Lung (tissue), 12 donors: Measurements from ENCODE around the gene LRRC8D. TPM values are rescaled to one million over a fixed set of nuclear protein-coding genes. Genes with fewer than 3 reads are reported as not detected.

ENCODE experiments used
- ATAC-seq: fragments of 200-7000 bp; cut with Tn5 transposase; one replicate; pipeline ENCODE4 v1.9.1; 2020; ENCODE audit warnings: moderate number of reproducible peaks; ENCODE audit not compliant: insufficient read depth, low FRiP score
- DNase-seq, 3 donors: peaks; one replicate each; pipeline ENCODE4 v3.0.0-alpha.2; 2013 to 2017
- H3K27ac ChIP-seq, 2 donors: one replicate each; pipeline ENCODE4 v1.5.1; 2013; ENCODE audit warnings: mild to moderate bottlenecking in 2 of 2, moderate library complexity in 2 of 2, control low read depth in 1 of 2, inconsistent platforms in 1 of 2, low read depth in 1 of 2, low read length in 1 of 2
- H3K27me3 ChIP-seq, 3 donors: one replicate each; pipeline ENCODE4 v1.5.1; 2013; ENCODE audit warnings: low read length in 2 of 3; ENCODE audit not compliant: control insufficient read depth in 3 of 3, insufficient read depth in 3 of 3
- H3K36me3 ChIP-seq, 4 donors: one replicate each; pipeline ENCODE4 v1.5.1; 2013; ENCODE audit warnings: low read length in 4 of 4, mild to moderate bottlenecking in 1 of 4, moderate library complexity in 1 of 4; ENCODE audit not compliant: control insufficient read depth in 4 of 4, insufficient read depth in 4 of 4
- H3K4me1 ChIP-seq, 5 donors: one replicate each; pipeline ENCODE4 v1.5.1; 2013; ENCODE audit warnings: low read length in 5 of 5, mild to moderate bottlenecking in 2 of 5, moderate library complexity in 1 of 5; ENCODE audit not compliant: control insufficient read depth in 5 of 5, insufficient read depth in 5 of 5
- H3K4me3 ChIP-seq: one replicate; pipeline ENCODE4 v1.5.1; 2013; ENCODE audit warnings: mild to moderate bottlenecking, control low read depth, moderate library complexity
- H3K9ac ChIP-seq, 2 donors: one replicate each; pipeline ENCODE4 v1.5.1; 2013; ENCODE audit warnings: low read length in 2 of 2, control low read depth in 1 of 2; ENCODE audit not compliant: insufficient read depth in 1 of 2
- H3K9me3 ChIP-seq, 4 donors: one replicate each; pipeline ENCODE4 v1.5.1; 2013; ENCODE audit warnings: low read length in 3 of 4, mild to moderate bottlenecking in 1 of 4, moderate library complexity in 1 of 4; ENCODE audit not compliant: control insufficient read depth in 4 of 4, insufficient read depth in 3 of 4
- WGBS, 2 donors: extraction: QIAGEN DNeasy Blood & Tissue Kit; methylation state at CpG; one replicate each; pipeline ENCODE4 v1.1.7; 2013; 5-methylcytosine and 5-hydroxymethylcytosine counted together
- polyA plus RNA-seq, 2 donors: library from polyadenylated mRNA; stranded (reverse); fragments of 200-250 nt; gene quantifications; one replicate each; pipeline ENCODE4 v1.2.1, GENCODE V29; 2013
- total RNA-seq, 2 donors: library from RNA; depleted of rRNA in 1 of 2; stranded (reverse); fragments of >200 nt in 1 of 2; gene quantifications; one replicate each; pipeline ENCODE4 v1.2.1, GENCODE V29; 2014 to 2021
- TF ChIP-seq, protein P1 (sequence below): IDR thresholded peaks from 2 replicates; pipeline ENCODE4 v1.5.1; 2012; ENCODE audit warnings: mild to moderate bottlenecking; ENCODE audit errors: control extremely low read depth, extremely low read depth
- donor health status: control.
- donor health status: control.
- donor health status: Bipolar disorder and iron deficiency.
- donor health status: healthy.
- donor health status: DM: yes; HTN: yes; CAD: no.

The LRRC8D gene
- total and polyA plus RNA-seq, 4 donors, result 5.1 to 24.2 (median 11.3) TPM

DNA sequence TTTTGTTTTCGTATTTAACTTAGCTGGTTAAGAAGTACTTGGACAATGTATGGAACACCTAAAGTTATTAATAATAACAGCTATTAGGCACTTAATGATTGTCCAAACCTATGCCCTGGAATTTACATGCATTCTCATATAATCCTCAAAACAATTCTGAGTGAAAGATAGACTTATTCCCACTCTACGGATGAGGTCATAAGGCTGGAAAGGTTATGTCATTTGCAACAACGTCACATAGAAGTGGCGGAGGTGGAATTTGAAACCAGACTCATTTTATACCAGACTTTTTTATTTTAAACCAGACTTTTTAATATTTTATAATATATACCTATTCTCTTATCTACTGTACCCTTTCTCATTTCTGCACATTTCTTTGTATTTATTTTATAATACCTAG lies 8.4 kb downstream of the LRRC8D start:
- TF ChIP-seq, protein P1, sequence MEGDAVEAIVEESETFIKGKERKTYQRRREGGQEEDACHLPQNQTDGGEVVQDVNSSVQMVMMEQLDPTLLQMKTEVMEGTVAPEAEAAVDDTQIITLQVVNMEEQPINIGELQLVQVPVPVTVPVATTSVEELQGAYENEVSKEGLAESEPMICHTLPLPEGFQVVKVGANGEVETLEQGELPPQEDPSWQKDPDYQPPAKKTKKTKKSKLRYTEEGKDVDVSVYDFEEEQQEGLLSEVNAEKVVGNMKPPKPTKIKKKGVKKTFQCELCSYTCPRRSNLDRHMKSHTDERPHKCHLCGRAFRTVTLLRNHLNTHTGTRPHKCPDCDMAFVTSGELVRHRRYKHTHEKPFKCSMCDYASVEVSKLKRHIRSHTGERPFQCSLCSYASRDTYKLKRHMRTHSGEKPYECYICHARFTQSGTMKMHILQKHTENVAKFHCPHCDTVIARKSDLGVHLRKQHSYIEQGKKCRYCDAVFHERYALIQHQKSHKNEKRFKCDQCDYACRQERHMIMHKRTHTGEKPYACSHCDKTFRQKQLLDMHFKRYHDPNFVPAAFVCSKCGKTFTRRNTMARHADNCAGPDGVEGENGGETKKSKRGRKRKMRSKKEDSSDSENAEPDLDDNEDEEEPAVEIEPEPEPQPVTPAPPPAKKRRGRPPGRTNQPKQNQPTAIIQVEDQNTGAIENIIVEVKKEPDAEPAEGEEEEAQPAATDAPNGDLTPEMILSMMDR, result no peak
- Histone ChIP-seq H3K9me3 (no peaks in the 10 kb centered on the region), H3K4me1 (peaks cover 0 to 11% (median 5%) of the 10 kb centered on the region in 5 donors), H3K9ac (no peak overlapping the region), H3K27ac (no peak overlapping the region), H3K36me3 (peaks cover 0 to 4% (median under 1%) of the 10 kb centered on the region in 4 donors), H3K27me3 (no peaks in the 10 kb centered on the region), H3K4me3 (no peak overlapping the region)
- DNase-seq (no peak), ATAC-seq (no peak)
- 92 to 98% methylated on average over 4 of the region's 4 CpGs for WGBS, 2 donors

DNA sequence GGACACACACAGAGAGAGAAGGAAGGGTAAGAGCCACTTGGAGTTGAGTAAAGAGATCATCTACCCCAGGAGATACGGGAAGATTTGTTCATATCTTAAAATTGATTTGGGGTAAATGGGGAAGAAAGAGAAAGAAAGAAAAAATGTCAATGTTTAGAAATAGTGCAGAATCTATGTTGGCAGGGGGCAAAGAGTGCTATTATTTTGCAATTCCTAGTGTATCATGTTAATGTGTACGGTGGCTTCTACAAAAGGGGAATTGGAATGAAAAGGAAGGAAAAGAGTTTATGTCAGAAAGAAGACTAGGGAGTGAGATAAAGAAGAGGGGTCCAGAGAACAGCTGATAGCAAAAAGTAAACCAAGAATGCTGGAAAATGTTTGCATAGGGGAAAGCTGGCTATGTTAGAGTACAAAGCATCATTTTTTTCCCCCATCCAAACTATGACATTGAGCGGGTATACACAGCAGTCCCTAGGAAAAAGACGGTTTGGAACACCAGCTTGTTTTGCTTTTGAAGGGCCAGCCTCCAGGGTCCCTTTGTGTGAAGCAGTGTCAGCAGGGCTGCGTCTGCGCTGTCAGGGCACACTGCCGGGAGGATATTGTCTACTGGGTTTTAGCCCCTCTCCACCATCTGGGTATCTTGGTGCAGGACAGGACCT lies 10.8 kb downstream of the LRRC8D start:
- no peak for DNase-seq
- Histone ChIP-seq H3K27ac (no peak overlapping the region), H3K27me3 (no peaks in the 10 kb centered on the region), H3K36me3 (peaks cover 0 to 1% (median under 1%) of the 10 kb centered on the region in 4 donors), H3K4me1 (peaks cover 0 to 8% (median 5%) of the 10 kb centered on the region in 5 donors), H3K4me3 (no peak overlapping the region), H3K9me3 (no peaks in the 10 kb centered on the region), H3K9ac (no peak overlapping the region)
- no peak for ATAC-seq
- WGBS, 2 donors, result 72 to 79% methylated on average over 6 to 7 of the region's 7 CpGs
- TF ChIP-seq, protein P1, result no peak

DNA sequence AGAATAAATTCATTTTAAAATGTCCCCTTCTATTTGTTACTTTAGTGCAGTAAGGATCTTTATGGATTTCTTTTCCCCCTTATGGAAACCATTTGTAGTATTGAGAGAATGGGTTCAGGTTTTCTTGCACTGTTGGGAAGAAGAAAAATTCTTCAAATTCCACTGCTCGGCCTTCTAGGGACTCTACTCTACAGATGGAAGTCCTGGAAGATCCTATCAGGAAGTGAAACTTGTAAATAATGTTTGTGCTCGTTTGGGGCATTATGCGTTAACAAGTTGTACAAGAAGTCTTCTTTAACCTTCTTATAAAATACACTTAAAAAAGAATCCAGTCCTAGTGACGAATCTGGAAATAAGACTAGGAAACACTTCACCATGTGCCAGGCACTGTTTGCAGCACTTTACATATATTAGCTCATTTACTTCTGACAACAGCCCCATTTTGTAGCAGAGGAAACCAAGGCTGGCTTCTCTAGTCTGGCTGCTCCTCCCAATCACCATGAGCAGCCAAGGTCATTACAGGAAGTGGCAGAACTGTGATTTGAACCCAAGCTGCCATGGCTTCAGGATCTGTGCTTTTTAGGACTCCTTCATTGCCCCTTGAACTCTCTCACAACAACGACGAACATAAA lies 11.8 kb downstream of the LRRC8D start:
- Histone ChIP-seq H3K9me3 (no peaks in the 10 kb centered on the region), H3K36me3 (peaks cover 0 to 1% (median 0%) of the 10 kb centered on the region in 4 donors), H3K9ac (no peak overlapping the region), H3K4me3 (no peak overlapping the region), H3K27me3 (no peaks in the 10 kb centered on the region), H3K27ac (no peak overlapping the region), H3K4me1 (peaks cover 0 to 8% (median 5%) of the 10 kb centered on the region in 5 donors)
- DNase-seq (no peak), ATAC-seq (no peak)
- TF ChIP-seq, protein P1, result no peak
- 51 to 65% methylated on average over 6 of the region's 6 CpGs for WGBS, 2 donors
